ENCODE data around the gene GNG2.

- TF ChIP-seq, protein P1, sequence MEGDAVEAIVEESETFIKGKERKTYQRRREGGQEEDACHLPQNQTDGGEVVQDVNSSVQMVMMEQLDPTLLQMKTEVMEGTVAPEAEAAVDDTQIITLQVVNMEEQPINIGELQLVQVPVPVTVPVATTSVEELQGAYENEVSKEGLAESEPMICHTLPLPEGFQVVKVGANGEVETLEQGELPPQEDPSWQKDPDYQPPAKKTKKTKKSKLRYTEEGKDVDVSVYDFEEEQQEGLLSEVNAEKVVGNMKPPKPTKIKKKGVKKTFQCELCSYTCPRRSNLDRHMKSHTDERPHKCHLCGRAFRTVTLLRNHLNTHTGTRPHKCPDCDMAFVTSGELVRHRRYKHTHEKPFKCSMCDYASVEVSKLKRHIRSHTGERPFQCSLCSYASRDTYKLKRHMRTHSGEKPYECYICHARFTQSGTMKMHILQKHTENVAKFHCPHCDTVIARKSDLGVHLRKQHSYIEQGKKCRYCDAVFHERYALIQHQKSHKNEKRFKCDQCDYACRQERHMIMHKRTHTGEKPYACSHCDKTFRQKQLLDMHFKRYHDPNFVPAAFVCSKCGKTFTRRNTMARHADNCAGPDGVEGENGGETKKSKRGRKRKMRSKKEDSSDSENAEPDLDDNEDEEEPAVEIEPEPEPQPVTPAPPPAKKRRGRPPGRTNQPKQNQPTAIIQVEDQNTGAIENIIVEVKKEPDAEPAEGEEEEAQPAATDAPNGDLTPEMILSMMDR (IDR thresholded peaks at IDR 0.05; ENCODE audit: insufficient read depth, low read length, poor library complexity, severe bottlenecking) = no peak
- no peak for TF ChIP-seq EZH2phosphoT487 (conservative IDR thresholded peaks at IDR 0.05; ENCODE audit: low read length)
Observed at GRCh38 chr14:51924600-51924999, 64.2 kb downstream of the GNG2 start.
